ENCODE data around the gene FAM180B.

DNA sequence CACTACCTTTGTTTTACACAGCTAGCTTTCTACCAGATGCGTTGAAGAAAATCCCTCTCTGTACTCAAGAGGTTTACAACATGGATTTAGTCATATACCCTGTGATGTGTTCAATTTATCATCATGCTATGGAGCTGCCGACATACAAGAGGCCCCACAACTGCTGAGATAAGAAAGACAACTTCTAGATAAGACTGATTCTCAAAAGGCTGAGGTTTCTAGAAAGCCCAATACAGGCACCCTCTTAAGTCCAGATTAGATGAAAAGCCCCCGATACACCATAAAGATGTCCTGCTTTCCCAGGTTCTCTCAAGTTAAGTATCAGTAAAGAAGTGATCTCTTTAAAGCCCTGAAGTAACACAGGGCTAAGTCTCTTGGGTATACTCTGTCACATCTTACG lies 41.5 kb downstream of the FAM180B start:
- TF ChIP-seq, protein P1, sequence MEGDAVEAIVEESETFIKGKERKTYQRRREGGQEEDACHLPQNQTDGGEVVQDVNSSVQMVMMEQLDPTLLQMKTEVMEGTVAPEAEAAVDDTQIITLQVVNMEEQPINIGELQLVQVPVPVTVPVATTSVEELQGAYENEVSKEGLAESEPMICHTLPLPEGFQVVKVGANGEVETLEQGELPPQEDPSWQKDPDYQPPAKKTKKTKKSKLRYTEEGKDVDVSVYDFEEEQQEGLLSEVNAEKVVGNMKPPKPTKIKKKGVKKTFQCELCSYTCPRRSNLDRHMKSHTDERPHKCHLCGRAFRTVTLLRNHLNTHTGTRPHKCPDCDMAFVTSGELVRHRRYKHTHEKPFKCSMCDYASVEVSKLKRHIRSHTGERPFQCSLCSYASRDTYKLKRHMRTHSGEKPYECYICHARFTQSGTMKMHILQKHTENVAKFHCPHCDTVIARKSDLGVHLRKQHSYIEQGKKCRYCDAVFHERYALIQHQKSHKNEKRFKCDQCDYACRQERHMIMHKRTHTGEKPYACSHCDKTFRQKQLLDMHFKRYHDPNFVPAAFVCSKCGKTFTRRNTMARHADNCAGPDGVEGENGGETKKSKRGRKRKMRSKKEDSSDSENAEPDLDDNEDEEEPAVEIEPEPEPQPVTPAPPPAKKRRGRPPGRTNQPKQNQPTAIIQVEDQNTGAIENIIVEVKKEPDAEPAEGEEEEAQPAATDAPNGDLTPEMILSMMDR (IDR thresholded peaks at IDR 0.05): no peak
- TF ChIP-seq POLR2A (IDR thresholded peaks at IDR 0.05): no peak
- TF ChIP-seq EP300 (IDR thresholded peaks at IDR 0.05): no peak
